Measurements from ENCODE around the gene SLC25A42. TPM values are rescaled to one million over a fixed set of nuclear protein-coding genes. Genes with fewer than 3 reads are reported as not detected.

The SLC25A42 gene
- total and polyA plus RNA-seq, 2 of the 13 experiments (the other 11 are each of a cell fraction or from before 2014, with no cell fraction given) = 12.8 to 18.3 TPM

GRCh38 chr19:19138109-19138981, 74.6 kb downstream of the SLC25A42 start, which contains the start of gene TMEM161A (continued):
- no peak for TF ChIP-seq KIAA2018 (CRISPR knock-in tag; IDR thresholded peaks at IDR 0.05; ENCODE audit: borderline replicate concordance)
- TF ChIP-seq DPF2 (CRISPR knock-in tag; IDR thresholded peaks at IDR 0.05; ENCODE audit: borderline replicate concordance, low read depth) = no peak
- TF ChIP-seq ZNF720 (CRISPR knock-in tag; IDR thresholded peaks at IDR 0.05) = no peak
- 0 out of 2 replicates have a peak, but pooled peaks have one; percentile 42 for TF ChIP-seq ZNF746 (CRISPR knock-in tag; IDR thresholded peaks at IDR 0.05)
- TF ChIP-seq ZNF160 (CRISPR knock-in tag; IDR thresholded peaks at IDR 0.05) = no peak
- TF ChIP-seq AHDC1 (CRISPR knock-in tag; IDR thresholded peaks at IDR 0.05; ENCODE audit: borderline replicate concordance) = no peak
- no peak; the same call in 1 of the 2 replicates for TF ChIP-seq MXD1 (CRISPR knock-in tag; IDR thresholded peaks at IDR 0.05)
- TF ChIP-seq NCOR1 (IDR thresholded peaks at IDR 0.05; ENCODE audit: borderline replicate concordance, low read length) = no peak
- TF ChIP-seq FOXO4 (CRISPR knock-in tag; conservative IDR thresholded peaks at IDR 0.05) = no peak
- no peak for TF ChIP-seq HIVEP1 (CRISPR knock-in tag; IDR thresholded peaks at IDR 0.05)
- TF ChIP-seq FOXP1 (IDR thresholded peaks at IDR 0.05) = no peak
- TF ChIP-seq FOXP1 (CRISPR knock-in tag; IDR thresholded peaks at IDR 0.05) = no peak; the same call in 1 of the 2 replicates
- no peak for TF ChIP-seq SRF (IDR thresholded peaks at IDR 0.05; ENCODE audit: low read depth, low read length)

Data from HepG2 (cell line).